ENCODE results near the gene CKB. TPM values are rescaled to one million over a fixed set of nuclear protein-coding genes. Genes with fewer than 3 reads are reported as not detected.

The CKB gene
- polyA plus RNA-seq, 3 donors from 2014 or later, result 0.34 to 1.6 (median 1.1) TPM

DNA sequence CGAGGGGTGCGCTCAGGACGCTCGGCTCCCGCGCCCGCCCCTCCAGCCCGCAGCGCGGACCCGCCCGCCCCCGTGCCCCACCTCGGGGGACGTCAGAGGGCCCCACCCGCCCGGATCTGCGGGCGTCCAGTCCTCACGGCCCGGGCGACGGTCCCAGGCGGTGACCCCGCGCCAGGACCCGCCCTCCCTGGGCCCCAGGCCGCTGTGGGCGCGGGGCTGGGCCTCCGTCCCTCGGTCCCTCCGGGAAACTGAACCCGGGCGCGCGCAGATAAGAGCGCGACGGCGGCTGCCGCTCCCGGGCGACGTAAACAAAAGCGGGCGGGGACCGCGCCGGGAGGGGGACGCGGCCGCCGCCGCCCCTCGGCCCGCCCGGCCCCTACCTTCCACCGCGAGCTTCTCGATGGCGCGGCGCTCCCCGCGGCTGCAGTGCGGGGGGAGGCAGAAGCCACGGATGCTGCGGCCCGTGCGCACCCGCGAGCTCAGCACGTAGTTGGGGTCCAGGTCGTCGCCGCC, 1.1 kb downstream of the CKB start:
- H3K36me3 Mint-ChIP-seq, result no peaks in the 10 kb centered on the region

GRCh38 chr14:103520657-103521437, 1.8 kb downstream of the CKB start:
- H3K4me3 Mint-ChIP-seq, result peak overlapping the region; percentile 58 to 73 (median 63)
- H3K36me3 Mint-ChIP-seq, result no peaks in the 10 kb centered on the region
- no peaks in the 10 kb centered on the region for H3K9me3 Mint-ChIP-seq
- peak; percentile 70 to 77 (median 73) for DNase-seq
- peak overlapping the region in 1 of 6 donors; percentile 50 for H3K27ac Mint-ChIP-seq
- H3K27me3 Mint-ChIP-seq (ENCODE audit: low read depth in 3 of 3), result peaks cover 2 to 6% (median 6%) of the 10 kb centered on the region in 3 donors
- H3K4me1 Mint-ChIP-seq, result peaks cover 4 to 7% of the 10 kb centered on the region in 2 donors

More for the DNA sequence above, 1.1 kb downstream of the CKB start:
- H3K4me3 Mint-ChIP-seq, result peak overlapping the region in 4 of 5 donors; percentile 58 to 73 (median 62)
- peaks cover 2 to 6% (median 5%) of the 10 kb centered on the region in 3 donors for H3K27me3 Mint-ChIP-seq (ENCODE audit: low read depth in 3 of 3)
- H3K4me1 Mint-ChIP-seq, result peaks cover 4 to 7% of the 10 kb centered on the region in 2 donors
- H3K9me3 Mint-ChIP-seq, result no peaks in the 10 kb centered on the region
- H3K27ac Mint-ChIP-seq, result no peak overlapping the region
- DNase-seq, result peak in 2 of 3 donors; percentile 28 to 34

- peaks cover 4 to 7% of the 10 kb centered on the region in 2 donors for H3K4me1 Mint-ChIP-seq
- peak overlapping the region in 4 of 5 donors; percentile 45 to 73 (median 72) for H3K4me3 Mint-ChIP-seq
- peaks cover 3 to 6% (median 6%) of the 10 kb centered on the region in 3 donors for H3K27me3 Mint-ChIP-seq (ENCODE audit: low read depth in 3 of 3)
- H3K36me3 Mint-ChIP-seq, result no peaks in the 10 kb centered on the region
- no peak overlapping the region for H3K27ac Mint-ChIP-seq
- H3K9me3 Mint-ChIP-seq, result no peaks in the 10 kb centered on the region
- DNase-seq, result no peak
These were observed 2.4 kb downstream of the CKB start for GRCh38 chr14:103520269-103520656.

- peaks cover 4 to 6% (median 6%) of the 10 kb centered on the region in 3 donors for H3K27me3 Mint-ChIP-seq (ENCODE audit: low read depth in 3 of 3)
- H3K9me3 Mint-ChIP-seq, result no peaks in the 10 kb centered on the region
- H3K27ac Mint-ChIP-seq, result no peak overlapping the region
- no peak for DNase-seq
- H3K4me1 Mint-ChIP-seq, result peaks cover 4 to 7% of the 10 kb centered on the region in 2 donors
- peak overlapping the region; percentile 45 to 73 (median 71) for H3K4me3 Mint-ChIP-seq
- H3K36me3 Mint-ChIP-seq, result no peaks in the 10 kb centered on the region
These were observed 2.8 kb downstream of the CKB start for GRCh38 chr14:103519837-103520212.

GRCh38 chr14:103519043-103519836, 3.4 kb downstream of the CKB start:
- Mint-ChIP-seq H3K9me3 (no peaks in the 10 kb centered on the region), H3K4me1 (peaks cover 4 to 7% of the 10 kb centered on the region in 2 donors), H3K4me3 (peak overlapping the region; percentile 36 to 73 (median 67)), H3K27me3 (ENCODE audit: low read depth in 3 of 3) (peaks cover 4 to 6% (median 6%) of the 10 kb centered on the region in 3 donors), H3K27ac (peak overlapping the region in 2 of 6 donors; percentile 31 to 80), H3K36me3 (no peaks in the 10 kb centered on the region)
- no peak for DNase-seq

DNA sequence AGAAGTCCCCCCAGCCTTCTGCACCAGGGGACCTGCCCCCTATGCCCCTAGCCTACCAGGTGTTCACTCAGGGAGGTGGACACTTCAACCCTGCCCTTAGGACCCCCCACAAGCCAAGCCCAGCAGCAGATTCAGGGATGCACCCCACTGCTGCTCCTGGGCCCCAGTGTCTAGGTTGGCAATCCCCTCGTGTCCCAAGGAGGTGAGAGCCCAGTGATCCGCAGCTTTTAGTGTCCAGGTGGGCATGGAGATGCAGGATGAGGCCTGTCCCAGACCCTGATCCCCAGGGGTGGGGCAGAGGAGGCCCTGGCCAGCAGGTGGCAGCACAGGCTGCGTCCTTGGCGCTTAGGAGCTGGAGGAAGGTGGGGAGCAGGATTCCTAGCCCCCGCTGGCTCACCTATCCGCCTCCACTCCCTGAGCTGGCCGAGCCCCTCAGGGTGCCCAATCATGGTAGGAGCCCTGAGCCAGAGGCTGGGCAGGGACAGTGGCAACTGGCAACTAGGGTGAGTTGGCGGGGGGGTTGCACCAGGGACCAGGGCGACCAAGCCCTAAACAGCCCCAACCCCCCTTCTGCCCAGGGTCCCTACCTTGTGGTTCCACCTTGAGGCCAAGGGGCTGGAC, 4.1 kb downstream of the CKB start:
- Mint-ChIP-seq H3K27ac (no peak overlapping the region), H3K4me1 (peaks cover 4 to 7% of the 10 kb centered on the region in 2 donors), H3K27me3 (ENCODE audit: low read depth in 3 of 3) (peaks cover 4 to 6% (median 4%) of the 10 kb centered on the region in 3 donors), H3K4me3 (peak overlapping the region in 1 of 5 donors; percentile 68), H3K9me3 (no peaks in the 10 kb centered on the region), H3K36me3 (no peaks in the 10 kb centered on the region)
- DNase-seq, result peak; percentile 40 to 47 (median 45)

DNA sequence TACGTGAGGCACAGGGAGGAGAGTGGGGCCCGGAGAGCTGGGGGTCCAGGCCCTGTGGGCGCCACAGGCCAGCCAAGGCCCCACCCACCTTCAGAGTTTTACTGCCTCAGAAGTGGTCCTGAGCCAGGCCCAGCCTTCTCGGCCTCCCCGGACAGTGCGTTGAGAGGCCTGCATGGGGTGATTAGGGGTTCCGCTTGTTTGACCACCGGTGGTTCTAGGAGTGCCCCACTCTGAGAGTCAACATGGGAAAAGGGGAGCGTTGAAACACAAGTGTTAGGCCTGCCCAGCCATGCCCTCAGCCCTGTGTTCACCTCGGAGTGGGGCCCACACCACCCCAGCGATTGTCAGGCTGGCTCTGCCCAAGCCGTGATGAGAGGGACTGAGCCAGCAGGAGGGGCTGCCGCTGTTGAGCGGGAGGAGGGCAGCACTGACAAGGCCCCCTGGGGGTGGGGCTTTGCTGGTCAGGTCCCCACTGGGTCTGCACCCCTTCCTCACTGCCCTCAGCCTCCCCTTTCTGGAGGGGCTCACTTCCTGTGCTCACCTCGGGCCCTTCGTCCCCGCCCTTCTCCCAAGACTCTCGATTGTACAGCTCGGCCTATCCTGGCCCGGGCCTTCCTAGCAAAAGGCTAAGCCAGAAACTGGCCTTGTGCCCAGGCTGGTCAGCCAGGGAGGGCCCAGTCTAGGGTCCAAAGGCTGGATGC, 4.8 kb downstream of the CKB start:
- Mint-ChIP-seq H3K27me3 (ENCODE audit: low read depth in 3 of 3) (peaks cover 3 to 4% (median 3%) of the 10 kb centered on the region in 3 donors), H3K4me1 (peaks cover 4 to 7% of the 10 kb centered on the region in 2 donors), H3K27ac (no peak overlapping the region), H3K36me3 (no peaks in the 10 kb centered on the region), H3K9me3 (no peaks in the 10 kb centered on the region), H3K4me3 (no peak overlapping the region)
- no peak for DNase-seq

- DNase-seq, result no peak
- no peak overlapping the region for H3K27ac Mint-ChIP-seq
- peaks cover 4 to 7% of the 10 kb centered on the region in 2 donors for H3K4me1 Mint-ChIP-seq
- peaks cover 0 to 3% (median 0%) of the 10 kb centered on the region in 3 donors for H3K36me3 Mint-ChIP-seq
- peaks cover 2 to 4% (median 3%) of the 10 kb centered on the region in 3 donors for H3K27me3 Mint-ChIP-seq (ENCODE audit: low read depth in 3 of 3)
- no peaks in the 10 kb centered on the region for H3K9me3 Mint-ChIP-seq
- H3K4me3 Mint-ChIP-seq, result peak overlapping the region in 1 of 5 donors; percentile 23
These were observed 5.5 kb downstream of the CKB start for GRCh38 chr14:103517174-103517566.

DNA sequence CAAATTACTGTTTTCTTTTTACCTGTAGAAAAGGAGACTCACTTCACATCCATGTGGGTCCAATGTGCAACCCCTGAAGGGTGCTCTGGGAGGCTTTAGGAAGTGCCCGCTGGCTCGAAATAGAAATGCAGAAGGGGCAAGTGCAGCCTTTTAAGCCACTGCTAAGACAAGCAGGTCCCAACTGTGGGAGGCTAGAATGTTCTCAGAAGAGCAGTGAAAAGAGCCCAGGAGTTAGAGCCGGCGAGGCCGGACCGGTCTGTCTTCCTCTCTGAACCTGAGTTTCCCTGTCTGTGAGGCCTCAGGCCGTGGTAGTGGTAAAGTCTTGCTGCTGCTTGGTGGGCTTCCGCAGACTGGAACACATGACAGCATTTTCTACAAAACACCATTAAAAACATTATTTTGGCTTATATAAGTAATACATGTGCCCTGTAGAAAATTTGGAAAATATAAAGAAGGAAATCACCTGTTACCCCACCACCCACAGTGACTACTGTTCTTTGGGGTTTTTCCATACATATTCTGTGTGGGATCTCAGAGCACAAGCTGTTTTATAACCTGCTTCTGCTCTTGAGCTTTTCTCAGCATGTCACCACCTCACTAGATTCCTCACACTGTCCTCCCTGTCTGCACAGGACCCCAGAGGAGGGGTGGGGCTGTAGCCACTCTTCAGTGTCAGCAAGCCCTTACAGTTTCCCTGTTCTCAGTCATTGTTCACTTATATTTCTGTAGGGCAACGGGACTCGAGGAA, 6.0 kb downstream of the CKB start:
- H3K4me1 Mint-ChIP-seq, result peaks cover 4 to 7% of the 10 kb centered on the region in 2 donors
- no peak overlapping the region for H3K4me3 Mint-ChIP-seq
- H3K36me3 Mint-ChIP-seq, result peaks cover 0 to 3% (median 0%) of the 10 kb centered on the region in 3 donors
- peak overlapping the region in 1 of 6 donors; percentile 40 for H3K27ac Mint-ChIP-seq
- no peak for DNase-seq
- H3K9me3 Mint-ChIP-seq, result no peaks in the 10 kb centered on the region
- peaks cover 2 to 4% (median 3%) of the 10 kb centered on the region in 3 donors for H3K27me3 Mint-ChIP-seq (ENCODE audit: low read depth in 3 of 3)

- H3K36me3 Mint-ChIP-seq, result peaks cover 0 to 3% (median 3%) of the 10 kb centered on the region in 3 donors
- H3K9me3 Mint-ChIP-seq, result no peaks in the 10 kb centered on the region
- peaks cover 2 to 8% (median 2%) of the 10 kb centered on the region in 3 donors for H3K27me3 Mint-ChIP-seq (ENCODE audit: low read depth in 3 of 3)
- no peak overlapping the region for H3K27ac Mint-ChIP-seq
- peaks cover 3 to 7% of the 10 kb centered on the region in 2 donors for H3K4me1 Mint-ChIP-seq
- H3K4me3 Mint-ChIP-seq, result no peak overlapping the region
- DNase-seq, result no peak
These were observed 7.8 kb downstream of the CKB start for GRCh38 chr14:103514596-103515421.

GRCh38 chr14:103512701-103513611, 9.7 kb downstream of the CKB start:
- Mint-ChIP-seq H3K4me3 (no peak overlapping the region), H3K36me3 (peaks cover 0 to 7% (median 3%) of the 10 kb centered on the region in 3 donors), H3K27ac (no peak overlapping the region), H3K27me3 (ENCODE audit: low read depth in 3 of 3) (peaks cover 2 to 8% (median 2%) of the 10 kb centered on the region in 3 donors), H3K4me1 (peaks cover 0 to 2% of the 10 kb centered on the region in 2 donors), H3K9me3 (no peaks in the 10 kb centered on the region)
- no peak for DNase-seq

Data from immature natural killer cell (primary cell).